Fibroblast of skin of scalp (primary cell): ENCODE results near the gene ALPK1.
"Not testable (repeated sequence)": the region's sequence is repeated elsewhere in the genome, so short reads cannot be mapped to it uniquely, and the experiment has no call there.

Source experiments
- DNase-seq: peaks from one replicate; pipeline ENCODE4 v3.0.0-alpha.2; 2013

Gene ALPK1

DNA sequence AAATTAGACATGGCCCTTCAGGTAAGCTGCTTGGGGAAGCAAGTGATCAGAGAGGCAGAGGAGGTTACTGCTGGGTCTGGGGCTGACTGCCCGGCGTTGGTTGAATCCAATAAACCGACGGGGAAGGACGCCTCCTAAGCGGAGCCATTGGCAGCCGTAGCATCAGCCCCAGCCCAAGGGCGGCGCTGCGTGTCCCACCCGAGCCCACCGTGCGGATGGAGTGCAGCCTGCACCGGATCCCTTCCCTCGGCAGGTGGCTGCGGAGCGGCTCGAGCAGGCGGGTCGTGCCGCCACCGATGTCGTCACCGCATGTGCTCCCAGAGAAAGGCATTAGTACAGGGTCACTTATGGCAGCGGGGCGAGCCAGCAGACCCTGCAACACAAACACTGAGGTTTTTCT, 82.1 kb downstream of the ALPK1 start:
- DNase-seq: no peak

DNA sequence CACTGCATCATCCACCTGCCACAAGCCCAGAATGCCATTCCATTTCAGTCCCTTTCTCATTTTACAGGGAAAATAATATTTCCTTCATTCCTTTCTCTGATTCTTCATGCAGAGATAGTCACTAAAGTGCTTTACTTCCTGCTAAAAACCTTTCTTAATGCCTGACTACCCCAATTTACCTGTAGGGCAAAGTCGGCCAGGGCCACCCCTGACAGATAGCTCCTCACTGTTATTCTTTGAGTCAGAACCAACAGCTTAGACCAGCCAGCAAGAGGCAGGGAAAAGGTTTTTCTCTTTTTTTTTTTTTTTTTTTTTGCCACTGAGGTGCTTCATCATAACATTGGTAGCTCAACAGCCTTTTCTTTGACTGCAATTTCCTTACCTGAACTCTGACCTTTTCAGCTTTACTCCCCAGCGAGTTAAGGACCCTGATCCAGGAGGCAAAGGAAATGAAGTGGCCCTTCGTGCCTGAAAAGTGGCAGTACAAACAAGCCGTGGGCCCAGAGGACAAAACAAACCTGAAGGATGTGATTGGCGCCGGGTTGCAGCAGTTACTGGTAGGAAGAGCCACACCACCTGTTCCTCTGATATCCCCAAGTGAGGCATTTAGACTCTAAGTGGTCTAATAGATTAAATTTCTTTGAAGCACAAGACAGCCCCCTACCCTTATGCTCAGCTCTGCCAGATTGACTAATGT, 85.0 kb downstream of the ALPK1 start:
- DNase-seq: no peak

DNA sequence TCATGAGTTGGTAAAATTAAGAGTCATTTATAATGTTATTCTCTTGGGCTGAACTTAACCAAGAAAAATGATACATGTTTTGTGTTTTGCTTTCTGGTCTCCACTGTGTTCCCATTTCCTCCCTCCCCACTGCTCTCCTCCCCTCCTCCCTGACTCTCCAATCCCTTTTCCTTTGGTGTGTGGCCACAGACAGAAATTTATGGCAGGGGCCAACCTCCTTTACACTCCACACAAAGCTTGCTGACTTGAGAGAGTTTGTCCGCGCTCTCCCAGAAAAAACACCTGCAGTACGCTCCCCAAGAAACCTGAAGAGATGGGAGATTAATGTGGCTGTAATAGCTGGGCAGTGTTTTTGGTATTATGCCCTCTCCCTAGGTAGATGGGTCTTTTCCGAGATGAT, 88.9 kb downstream of the ALPK1 start:
- DNase-seq: no peak

DNA sequence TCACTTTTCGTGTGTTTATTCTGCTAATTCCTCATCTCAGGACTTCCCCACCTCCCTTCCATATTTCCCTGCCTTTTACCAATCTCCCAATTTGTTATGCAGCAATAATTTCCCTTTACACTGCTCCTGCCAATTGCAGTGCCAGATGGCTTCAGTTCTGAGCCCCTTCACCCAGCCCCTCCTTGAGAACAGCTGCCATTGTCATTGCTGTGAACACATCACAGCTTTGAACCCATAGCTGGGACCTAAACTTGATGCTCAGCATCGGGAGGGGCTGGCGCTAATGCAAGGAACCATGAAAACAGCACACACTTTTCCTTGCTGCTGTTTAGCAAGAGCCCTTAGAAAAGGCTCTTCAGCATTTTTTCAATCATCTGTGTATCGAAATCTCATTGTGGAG, 104.9 kb downstream of the ALPK1 start:
- no peak for DNase-seq

DNA sequence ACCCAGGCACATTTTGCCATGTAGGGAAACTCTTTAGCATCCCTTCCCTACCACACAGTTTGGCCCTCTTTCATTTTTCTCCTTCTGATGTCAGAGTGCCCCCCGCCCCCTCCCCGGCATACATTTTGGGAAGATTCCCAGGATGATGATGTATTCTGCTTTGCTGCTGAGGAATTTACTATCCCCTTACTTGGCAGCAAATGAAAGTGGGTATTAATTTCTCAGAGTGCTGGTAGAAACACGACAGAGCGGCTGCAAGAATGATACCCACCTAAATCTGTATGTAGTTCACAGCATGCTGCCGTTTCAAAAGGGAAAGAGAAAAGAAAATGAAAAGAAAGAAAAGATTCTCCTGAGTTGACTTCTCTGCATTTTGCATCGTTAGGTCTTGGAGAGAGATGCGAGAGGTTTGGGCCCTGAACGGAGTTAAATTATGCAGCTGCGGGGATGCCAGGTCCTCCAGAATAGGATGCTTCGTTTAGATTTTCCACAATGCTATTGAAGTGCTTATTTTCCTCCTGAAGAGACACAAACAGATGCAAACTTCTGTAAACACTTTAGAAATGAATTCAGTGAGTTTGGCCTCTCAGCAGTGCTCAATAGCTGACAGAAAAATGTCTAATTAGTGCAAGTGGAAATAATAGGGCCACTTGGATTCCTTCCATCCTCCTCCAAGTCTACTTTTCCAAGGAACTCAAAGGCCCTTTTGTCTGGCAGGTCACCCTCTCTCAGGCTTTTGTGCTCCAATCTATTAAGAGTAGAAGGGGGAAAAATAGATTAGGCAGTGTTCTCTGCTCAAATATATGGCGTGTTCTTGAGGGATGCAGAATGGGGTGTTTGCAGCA, 106.2 kb downstream of the ALPK1 start:
- peak; percentile 45 for DNase-seq

DNA sequence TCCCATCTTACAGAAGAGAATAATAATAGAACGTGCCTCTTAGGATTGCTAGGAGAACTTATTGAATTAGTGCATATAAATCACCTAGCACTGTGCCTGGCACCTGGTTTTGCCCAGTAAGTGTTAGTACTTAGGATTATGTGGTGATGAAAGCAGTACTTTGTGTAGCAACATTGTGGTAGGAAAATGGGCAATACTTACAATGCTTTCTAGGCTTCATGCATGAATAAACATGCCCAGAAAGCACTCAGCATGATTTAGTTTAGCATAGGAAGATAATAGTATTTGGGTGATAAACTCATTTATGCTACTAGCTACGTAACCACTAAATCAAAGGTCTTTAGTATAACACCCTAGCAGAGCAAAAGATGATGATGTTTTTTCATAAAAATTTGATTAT, 113.2 kb downstream of the ALPK1 start:
- no peak for DNase-seq

DNA sequence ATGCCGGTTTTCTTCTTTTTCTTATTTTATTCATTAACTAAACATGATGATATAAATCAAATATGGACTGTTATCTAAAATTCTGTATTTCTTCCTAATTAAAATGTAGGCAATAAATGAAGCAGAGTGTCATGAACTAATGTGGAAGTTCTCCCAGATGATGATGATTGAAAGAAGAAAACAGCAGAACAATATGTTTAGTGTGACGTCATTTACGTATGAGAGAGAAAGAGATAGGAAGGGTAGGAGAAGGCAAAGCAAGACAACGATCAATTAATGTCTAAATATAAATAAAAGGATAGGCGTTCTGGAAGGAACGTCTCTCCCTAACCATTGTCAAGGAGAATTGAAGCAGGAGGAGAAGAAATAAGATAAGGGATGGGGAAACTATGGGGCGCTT, 113.6 kb downstream of the ALPK1 start:
- no peak for DNase-seq

DNA sequence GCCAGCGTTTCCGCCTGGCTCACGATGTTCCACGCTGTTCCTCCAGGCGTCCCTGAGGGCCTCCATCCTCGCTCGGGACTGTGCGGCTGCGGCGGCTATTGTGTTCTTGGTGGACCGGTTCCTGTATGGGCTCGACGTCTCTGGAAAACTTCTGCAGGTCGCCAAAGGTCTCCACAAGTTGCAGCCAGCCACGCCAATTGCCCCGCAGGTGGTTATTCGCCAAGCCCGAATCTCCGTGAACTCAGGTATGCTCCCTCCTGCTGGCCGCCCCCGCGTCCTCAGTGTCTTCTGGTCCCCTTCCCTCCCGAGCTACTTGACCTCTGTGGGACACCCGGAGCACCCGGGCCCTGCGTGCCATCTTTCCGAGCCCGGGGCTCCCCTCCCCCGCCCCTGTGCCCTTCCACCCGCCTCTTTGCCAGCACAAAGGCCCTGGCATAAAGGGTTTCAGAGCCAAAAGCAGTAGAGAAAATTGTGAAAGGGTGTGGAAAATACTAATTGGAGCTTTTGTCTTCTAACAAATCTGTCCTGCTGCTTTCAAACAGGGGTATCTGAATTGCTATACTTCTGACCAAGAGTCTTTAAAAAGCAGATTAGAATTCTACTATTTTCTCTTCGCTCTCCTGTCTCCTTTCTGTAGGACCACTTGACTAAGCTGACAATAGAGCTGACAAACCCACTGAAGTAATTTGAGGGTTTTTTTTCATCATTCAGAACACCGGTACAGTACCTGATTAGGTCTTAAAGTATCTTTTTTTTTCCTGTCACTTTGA, 114.8 kb downstream of the ALPK1 start:
- DNase-seq: no peak

DNA sequence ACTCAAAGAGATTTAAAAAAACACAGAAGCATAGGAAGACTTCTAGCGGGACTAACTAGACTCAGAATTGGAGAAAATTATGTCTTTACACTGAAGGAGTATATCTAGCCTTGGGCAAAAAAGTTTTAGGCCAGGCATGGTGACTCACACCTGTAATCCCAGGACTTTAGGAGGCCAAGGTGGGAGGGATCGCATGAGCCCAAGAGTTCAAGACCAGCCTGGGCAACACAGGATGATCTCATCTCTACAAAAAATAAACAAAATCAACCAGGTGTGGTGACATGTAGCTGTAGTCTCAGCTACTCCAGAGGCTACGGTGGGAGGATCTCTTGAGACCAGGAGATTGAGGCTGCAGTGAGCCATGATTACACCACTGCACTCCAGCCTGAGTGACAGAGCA, 119.3 kb downstream of the ALPK1 start:
- no peak for DNase-seq

DNA sequence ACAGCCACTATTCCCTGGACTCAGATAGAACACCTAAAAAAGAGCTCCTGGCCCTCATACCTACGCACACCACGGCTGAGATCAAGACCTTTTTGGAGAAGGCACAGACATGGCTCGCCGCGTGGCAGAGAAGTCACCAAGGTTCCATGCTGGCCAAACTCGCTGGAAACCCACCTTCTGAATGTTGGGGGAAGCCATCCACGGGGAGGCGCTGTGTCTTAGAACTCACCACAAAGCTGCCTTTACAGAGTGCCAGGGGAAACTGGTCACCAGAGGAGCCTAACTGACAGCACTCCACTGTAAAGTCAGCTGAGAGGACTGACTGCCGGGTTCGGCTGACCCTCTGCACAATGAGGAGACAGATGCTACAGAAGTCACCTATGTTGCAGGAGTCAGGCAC, 120.9 kb downstream of the ALPK1 start:
- no peak for DNase-seq

DNA sequence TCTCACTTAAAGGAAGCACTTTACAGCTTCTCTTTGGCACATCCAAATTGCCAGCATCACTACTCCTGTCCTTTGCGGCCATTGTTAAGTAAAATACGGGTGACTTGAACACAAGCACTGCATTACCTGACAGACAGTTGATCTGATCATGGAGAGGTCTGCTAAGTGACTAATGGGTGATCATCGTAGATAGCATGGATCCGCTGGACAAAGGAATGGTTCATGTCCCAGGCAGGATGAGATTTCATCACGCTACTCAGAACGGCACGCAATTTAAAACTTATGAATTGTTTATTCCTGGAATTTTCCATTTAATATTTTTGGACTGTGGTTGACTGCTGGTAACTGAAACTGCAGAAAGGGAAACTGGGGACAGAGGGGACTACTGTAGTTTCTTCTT, 124.7 kb downstream of the ALPK1 start:
- no peak for DNase-seq

DNA sequence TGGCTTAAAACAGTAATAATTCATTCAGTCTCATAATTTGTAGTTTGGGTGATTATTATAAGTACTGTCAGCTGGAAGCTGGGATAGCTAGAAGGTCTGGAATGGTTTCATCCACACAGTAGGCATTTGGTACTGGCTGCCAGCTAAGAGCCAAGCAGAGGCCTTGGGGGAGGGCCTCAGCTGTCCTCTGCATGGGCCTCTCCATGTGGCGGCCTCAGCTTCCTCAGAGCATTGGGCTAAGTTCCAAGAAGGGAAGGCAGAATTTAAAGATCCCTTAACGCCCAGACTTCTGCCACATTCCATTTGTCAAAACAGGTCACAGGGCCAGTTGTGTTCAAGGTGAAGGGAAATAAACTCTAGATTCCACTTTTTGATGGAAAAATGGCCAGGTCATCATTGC, 125.5 kb downstream of the ALPK1 start:
- DNase-seq: peak; percentile 6

DNA sequence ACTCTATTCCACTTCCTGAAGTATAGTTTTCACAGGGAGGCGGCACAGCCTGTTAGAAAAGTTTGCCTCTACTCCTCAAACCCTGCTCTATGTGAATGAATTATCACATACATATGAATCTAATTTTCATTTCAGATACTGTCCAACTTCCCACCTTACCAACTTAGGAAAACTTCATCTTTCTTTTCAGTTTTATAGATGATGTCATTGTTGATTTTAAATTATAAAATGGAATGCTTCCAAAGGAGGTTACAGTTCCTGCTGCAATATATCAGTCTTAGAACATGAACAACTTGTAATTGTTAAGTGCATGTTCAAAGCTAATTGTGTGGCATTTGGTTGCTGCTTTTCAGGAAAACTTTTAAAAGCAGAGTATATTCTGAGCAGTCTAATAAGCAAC, 126.4 kb downstream of the ALPK1 start:
- DNase-seq: peak; percentile 20

DNA sequence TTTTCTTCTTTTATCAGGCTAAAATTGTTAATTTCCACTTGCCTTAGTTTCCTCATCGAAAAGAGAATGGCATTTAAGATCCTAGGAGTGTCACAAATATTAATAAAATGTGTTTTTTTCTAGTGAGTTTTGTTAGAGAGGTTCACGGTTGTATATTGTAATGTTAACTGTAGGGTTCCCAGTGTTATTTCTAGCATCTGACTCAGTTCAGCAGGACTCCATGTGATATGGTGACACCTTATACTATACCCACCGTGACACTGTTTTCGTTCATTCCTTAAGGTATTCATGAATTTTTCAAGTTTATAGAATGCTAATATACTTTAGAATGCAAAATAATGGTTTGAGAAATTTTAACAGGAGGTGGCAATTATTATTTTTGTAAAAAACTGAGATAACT, 128.7 kb downstream of the ALPK1 start:
- DNase-seq: no peak

DNA sequence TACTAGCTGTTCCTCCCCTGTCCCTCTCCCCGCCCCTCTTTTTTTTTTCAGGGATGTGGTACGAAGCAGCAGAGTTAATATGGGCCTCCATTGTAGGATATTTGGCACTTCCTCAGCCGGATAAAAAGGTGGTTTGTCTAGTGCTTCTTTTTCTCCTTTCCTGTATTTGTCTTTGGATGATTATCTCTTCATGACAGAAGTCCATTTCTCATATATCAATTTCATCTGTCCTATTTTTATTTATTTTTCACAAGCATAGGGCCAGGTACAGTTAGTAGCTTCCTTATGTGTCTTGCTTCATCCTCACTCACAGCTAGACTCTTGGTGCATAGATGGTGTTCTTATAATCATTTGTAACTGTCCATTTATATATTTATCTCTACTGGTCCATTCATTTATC, 129.2 kb downstream of the ALPK1 start:
- DNase-seq: no peak

DNA sequence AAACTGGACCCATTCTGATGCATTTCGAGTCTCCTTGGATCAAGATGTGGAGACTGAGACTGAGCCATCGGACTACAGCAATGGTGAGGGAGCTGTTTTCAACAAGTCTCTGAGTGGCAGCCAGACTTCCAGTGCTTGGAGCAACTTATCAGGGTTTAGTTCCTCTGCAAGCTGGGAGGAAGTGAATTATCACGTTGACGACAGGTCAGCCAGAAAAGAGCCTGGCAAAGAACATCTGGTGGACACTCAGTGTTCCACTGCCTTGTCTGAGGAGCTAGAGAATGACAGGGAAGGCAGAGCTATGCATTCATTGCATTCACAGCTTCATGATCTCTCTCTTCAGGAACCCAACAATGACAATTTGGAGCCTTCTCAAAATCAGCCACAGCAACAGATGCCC, 134.0 kb downstream of the ALPK1 start:
- no peak for DNase-seq

DNA sequence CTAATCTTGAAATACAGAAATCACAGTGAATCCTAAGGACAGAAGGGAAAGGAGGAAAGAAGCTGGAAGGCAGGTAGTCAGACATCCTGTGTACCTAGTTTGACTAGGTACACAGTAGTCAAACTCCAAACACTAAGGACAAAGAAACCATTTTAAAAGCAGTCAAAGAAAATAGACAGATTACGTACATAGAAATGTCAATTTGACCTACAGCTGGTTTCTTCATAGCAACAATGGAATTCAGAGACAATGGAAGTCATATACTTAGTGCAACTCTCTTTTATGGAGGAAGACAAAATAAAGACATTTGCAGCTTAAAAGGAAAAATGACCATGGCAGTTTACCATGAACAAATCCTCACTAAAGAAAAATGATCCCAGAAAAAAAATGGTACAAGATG, 139.8 kb downstream of the ALPK1 start:
- no peak for DNase-seq

DNA sequence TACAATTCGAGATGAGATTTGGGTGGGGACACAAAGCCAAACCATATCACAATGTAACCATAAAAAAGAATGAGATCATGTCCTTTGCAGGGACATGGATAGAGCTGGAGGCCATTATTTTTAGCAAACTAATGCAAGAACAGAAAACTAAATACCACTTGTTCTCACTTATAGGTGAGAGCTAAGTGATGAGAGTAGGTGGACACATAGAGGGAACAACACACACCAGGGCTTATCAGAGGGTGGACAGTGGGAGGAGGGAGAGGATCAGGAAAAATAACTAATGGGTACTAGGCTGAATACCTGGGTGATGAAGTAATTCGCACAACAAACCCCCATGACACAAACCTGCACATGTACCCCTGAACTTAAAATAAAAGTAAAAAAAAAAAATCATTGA, 145.1 kb downstream of the ALPK1 start:
- DNase-seq: not testable (repeated sequence)

DNA sequence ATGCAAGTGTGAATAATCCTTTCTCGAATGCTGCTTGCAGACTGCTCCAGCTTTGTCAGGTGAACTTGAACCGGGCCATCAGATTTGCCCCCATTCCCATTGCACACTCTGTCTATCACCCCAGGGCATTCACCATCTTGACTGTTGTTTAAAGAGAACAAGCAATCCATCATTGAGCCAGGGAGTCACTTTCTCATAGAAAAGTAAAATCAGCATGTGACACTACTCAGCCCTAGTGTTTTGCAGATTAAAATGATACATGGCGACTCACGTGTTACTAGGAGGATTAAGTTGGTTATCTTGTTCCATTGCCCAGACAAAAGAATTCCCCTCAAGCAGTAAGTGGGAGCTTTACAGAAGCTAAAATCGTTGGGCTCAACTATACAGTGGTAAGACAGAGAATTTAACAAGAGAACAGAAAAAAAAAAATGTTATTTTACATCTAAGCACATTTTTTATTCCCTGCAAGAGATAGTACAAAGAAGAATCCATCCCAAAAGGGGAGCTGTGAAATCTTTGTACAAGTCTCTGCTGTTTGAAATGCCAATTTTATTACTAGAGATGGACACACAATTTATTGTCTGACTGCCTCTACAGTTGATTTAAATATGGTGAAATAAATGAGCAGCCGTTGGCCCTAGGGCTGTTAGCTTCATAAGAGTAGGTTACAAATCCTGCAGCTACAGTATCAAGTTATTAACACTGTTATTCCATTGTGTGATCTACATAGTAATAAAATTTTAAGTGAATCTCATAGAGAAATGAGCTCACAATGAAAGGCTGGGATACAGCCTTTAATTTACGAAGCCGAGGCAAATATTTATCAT, 151.3 kb downstream of the ALPK1 start:
- no peak for DNase-seq

DNA sequence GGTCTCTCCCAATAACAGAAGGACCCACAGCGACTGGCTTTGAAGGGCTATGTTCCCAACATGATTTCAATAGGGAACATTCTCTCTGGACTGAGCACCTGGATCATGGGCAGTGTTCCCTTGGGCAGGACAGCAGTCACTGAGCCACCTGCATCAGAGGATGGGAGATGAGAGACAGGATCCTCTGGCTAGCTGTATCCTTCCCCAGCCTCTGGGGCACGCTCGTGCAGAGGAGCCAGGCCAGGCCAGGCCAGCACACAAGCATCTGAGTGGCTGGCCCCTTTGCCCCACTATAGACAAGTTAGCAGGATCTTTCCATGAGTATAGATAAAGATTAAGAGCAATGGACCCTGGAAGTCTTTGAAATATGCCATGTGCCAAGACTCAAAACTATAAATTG, 152.5 kb downstream of the ALPK1 start:
- DNase-seq: no peak

DNA sequence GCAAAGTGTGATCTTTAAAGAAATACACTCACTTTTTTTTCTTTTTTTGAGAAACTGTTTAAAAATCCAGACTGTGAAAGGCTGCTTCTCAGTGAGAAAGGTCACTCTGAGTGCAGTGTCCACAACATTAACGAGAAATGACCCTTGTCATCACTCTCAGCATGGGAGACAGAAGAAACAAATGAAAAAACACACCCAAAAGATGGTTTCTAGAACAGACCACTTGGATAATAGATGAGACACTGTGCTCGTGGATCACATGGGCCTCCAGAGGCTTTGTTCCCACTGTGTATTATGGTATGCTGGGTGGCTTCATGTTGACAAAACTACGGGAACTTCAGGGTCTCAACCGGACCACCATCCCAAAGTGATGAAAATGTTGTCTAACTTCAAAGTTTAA, 153.9 kb downstream of the ALPK1 start:
- no peak for DNase-seq

DNA sequence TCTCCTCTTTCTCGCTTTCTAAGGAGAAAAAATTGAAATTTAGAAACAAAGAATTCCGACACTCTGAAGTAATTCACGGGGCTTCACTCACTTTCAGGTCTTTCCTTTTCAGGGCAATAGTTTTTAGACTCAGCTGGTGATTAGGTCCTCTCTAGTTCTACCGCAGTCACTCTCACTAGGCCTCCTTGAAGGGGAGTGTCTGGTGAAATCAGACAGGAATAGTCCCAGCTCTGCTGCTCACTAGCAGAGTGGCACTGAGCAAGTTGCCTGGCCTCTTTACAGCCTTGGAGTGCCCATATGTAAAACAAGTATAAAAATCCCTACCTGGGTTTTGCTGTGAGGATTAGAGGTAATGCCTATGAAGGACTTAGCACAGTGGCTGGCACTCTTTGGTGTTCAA, 154.7 kb downstream of the ALPK1 start:
- DNase-seq: no peak

DNA sequence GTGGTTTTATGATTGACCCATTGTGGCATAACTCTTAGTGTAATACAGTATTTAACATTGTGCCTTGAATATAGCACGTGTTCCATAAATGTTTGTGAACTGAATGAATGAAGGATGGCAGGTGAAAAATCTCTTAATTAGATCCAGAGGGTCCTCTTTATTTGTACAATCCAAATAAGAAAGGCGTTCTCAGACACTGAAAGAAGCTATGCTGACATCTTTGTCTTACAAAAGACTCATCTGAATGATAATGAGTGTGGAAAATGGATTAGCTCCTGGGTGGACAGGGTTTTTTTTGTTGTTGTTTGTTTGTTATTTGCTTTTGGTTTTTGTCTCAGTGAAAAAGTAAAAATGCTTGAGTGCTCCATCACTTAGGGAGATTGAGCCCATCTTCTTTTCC, 156.2 kb downstream of the ALPK1 start:
- DNase-seq: no peak
